ENCODE data around the gene TSPAN32.

- no peak for TF ChIP-seq TOX (CRISPR knock-in tag; IDR thresholded peaks at IDR 0.05; ENCODE audit: borderline replicate concordance)
- no peak for TF ChIP-seq RARB (CRISPR knock-in tag; IDR thresholded peaks at IDR 0.05)
Measured at GRCh38 chr11:2325719-2326118, 23.9 kb downstream of the TSPAN32 start.

Data from SK-N-SH treated with all-trans-retinoic acid at 6 μM for 48 hours (cell line).